Stimulated activated CD8-positive, alpha-beta memory T cell treated with anti-CD3 and anti-CD28 coated beads, Interleukin-7, amount 100 ng/mL, for 24 hours (primary cell): ENCODE data around the gene LTO1.
"Not testable (repeated sequence)": the region's sequence is repeated elsewhere in the genome, so short reads cannot be mapped to it uniquely, and the experiment has no call there.

Source experiments
- DNase-seq: peaks from one replicate; pipeline ENCODE4 v3.0.0-alpha.2; 2020; ENCODE audit warnings: low read depth

Gene LTO1

DNA sequence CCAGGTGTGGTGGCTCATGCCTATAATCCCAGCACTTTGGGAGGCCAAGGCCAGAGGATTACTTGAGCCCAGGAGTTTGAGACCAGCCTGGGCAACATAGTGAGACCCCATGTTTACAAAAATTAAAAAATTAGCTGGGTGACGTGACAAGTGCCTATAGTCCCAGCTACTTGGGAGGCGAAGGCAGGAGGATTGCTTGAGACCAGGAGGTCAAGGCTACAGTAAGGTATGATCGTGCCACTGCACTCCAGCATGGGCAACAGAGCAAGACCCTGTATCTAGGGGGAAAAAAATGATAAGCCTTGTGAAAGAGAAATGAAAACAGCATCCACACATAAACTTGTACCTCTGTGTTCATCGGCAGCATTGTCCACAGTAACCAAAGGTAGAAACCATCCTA, 42.3 kb downstream of the LTO1 start:
- DNase-seq: no peak

DNA sequence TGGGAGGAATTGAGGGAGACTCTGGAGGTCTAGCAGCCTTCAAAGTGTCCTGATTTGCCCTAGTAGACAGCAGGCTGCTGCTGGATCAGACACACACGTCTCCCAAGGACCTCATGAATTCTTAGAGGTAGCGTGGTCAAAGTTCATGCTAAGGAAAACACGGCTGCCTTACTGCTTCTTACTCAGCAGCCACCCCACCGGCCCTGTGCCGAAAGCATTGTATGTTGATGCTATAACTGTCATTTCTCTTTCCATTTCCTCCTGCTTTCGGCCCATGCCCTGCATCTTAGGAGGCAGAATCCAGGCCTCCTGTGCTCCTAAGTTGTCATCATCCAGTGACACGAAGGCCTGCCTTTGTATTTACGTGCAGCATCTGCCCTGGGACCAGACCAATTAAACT, 44.7 kb downstream of the LTO1 start:
- DNase-seq: no peak

DNA sequence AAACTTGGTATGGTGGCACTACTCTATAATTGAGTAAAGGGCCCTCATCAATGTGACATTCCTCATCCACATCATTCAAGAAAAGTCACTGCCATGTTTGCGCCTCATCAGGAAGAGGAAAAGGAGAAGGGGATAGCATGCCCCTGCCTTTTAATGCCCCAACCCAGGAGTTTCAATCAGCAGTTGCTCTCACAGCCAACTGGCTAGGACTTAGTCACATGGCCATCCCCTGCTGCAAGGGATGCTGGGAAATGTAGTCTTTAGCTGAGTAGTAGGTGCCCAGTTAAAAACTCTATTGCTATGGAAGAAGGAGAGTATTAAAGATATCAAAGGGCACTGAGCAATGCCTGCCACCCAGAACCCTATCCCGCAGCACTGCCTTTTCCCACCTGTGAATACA, 45.1 kb downstream of the LTO1 start:
- no peak for DNase-seq

DNA sequence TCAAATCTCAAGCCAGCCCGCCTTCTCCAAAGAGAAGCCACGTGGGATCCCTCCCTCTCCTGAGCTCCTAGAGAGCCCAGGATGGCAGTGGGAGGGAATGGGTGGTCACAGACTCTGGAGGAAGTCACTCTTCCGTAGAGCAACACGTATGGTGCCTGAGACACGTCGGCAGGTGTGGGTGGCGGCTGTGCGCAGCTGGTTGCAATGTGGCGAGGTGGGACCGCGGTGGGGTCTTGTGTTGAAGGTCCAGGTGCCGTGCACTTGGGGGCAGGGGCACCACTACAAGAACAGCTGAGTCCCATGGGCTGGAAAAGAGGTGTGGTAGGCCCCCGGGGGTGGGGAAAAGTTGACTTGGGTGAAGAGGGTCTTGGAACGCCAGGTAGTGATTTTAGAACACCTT, 47.6 kb downstream of the LTO1 start:
- no peak for DNase-seq

DNA sequence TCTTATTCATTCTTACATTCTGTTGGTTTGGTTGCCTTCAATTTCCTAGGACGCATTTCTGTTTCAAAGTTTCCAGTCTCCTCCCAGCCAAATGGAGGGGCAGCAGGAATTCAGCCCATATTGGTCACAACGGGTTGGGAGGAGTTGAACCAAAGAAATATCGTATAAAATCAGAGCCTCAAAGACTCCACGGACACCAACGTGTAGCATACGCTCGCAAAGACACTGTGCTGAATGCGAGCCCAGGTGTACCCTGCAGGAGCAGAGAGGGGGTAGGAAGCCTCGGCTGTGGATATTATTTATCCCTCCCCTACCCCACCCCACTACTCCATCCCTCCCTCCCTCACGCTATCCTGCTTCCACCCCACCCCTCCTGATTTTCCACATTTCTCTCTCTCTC, 49.7 kb downstream of the LTO1 start:
- no peak for DNase-seq

DNA sequence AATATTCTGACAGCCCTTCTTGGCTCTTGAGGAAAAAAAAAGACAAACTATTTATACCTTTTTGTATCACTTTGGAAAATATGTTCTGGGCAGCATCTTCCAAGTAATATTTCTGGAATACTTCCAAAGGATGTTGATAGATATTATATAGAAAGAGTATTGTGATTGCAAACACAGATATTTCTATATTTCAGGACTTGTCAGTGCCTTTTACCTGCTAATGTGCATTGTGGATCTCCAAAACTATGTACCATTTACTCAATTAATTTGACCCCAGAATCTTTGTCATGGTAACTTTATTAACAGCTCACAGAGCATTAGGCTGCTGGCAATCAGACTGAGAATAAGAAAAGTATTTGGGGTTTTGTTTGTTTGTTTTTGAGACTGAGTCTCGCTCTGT, 50.9 kb downstream of the LTO1 start:
- DNase-seq: no peak

DNA sequence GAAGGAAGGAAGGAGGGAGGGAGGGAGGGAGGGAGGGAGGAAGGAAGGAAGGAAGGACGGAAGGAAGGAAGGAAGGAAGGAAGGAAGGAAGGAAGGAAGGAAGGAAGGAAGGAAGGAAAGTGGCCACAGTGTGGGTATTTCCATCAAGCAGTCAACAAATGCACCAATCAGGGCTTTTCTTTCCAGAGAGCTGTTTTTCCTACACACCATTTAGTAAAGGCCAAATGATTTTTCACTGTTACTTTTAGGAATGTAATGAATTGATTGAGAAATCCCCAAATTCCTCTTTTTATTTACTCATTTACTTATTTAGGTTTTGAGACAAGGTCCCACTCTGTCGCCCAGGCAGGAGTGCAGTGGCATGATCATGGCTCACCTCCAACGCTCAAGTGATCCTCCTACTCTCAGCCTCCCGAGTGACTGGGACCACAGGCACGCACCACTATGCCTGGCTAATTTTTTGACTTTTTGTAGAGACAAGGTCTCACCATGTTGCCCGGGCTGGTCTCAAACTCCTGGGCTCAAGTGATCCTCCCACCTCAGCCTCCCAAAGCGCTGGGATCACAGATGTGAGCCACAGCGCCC, 53.0 kb downstream of the LTO1 start:
- not testable (repeated sequence) for DNase-seq

DNA sequence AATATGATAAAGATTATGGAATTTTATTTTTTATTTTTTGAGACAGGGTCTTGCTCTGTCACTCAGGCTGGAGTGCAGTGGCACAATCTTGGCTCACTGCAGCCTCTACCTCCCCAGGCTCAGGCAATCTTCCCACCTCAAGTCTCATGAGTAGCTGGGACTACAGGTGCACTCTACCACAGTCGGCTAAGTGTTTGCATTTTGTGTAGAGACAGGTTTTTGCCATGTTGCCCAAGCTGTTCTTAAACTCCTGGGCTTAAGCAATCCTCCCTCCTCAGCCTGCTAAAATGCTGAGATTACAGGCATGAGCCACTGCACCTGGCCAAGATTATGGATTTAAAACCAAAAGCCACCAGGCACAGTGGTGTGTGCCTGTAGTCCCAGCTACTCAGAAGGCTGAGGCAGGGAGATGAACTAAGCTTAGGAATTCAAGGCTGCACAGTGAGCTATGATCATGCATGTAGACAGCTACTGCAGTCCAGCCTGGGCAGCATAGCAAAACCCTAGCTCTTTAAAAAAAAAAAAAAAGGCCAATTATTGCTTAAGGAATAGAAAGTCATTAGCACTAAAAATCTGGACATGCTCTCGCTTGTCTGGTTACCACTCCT, 54.4 kb downstream of the LTO1 start:
- no peak for DNase-seq

DNA sequence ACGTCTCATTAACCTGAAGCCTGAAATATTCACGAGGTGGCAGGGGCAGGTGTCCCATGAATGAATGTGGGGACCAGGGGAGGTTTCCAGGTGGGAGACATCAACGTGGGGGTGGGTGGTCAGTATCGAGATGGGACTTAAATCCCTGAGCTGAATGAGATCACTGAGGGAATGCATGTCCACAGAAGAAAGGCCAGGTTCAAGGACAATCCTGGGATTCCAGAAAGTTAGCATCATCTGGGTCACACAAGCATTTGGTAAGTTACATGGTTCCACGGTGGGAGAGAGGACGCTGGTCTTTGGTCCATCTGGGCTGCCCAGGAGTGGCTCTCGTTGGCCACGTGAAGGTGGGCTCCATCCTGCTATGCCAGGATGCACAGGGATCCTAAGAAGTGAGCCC, 56.9 kb downstream of the LTO1 start:
- no peak for DNase-seq

DNA sequence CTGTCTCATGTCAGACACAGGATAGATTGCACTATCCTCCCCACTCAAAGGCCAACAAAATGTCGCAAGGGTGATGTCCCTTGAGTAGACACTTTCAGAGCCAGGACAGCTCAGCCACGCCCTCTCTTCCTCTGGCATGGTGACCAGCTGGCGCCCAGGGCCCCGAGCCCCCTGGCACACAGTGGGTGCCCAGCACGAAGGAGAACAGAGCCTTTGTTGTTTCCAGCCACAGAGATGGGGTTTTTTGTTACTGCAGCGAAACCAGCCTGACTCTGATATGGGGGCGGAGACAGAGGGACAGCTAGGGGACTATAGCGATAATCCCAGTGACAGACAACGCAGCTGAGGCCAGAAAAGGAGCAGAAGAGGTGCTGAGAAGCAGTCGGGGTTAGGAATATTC, 57.5 kb downstream of the LTO1 start:
- no peak for DNase-seq

DNA sequence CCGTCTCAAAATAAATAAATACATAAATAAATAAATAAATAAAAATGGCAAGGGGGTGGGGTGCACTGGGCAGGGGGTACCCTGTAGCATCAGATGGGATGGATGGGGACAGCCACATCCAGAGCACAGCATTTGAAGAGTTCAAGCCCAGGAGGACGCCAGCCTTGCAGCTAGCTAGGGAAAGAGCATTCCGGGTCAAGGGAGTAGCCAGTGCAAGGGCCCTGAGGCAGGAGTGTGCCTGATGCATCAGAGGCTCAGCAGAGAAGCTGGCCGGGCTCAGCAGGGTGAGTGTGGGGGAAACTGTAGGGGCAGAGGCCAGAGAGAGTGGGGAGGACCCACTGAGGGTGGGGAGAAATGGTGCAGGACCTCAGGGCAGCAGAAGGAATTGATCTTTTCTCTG, 57.9 kb downstream of the LTO1 start:
- no peak for DNase-seq
